Caco-2 (cell line): ENCODE results near the gene AP4B1. TPM values are rescaled to one million over a fixed set of nuclear protein-coding genes. Genes with fewer than 3 reads are reported as not detected.

Source experiments
- BruUV-seq: library from RNA; stranded (reverse); fragments of 400-500 nt; replicated peaks from 2 replicates; lab custom pipeline; 2021; lab: Mats Ljungman, UMichigan
- CTCF ChIA-PET: fragments of 300-600 bp; sonication (Branson Sonifier 250); formaldehyde crosslinking; loops from one replicate; lab custom pipeline; 2022; ENCODE audit warnings: antibody characterized with exemption; lab: Charles Lee
- POLR2A ChIA-PET: fragments of 300-600 bp; sonication (Branson Sonifier 250); formaldehyde crosslinking; loops from one replicate; lab custom pipeline; 2022; ENCODE audit warnings: antibody characterized with exemption; lab: Charles Lee
- DNase-seq, 2 experiments: peaks; one replicate each; pipeline versions ENCODE4 v3.0.0 to v3.0.0-alpha.2; 2020 to 2022
- H3K27me3 ChIP-seq: replicated peaks from 2 replicates; pipeline ENCODE4 v1.6.0; 2011; ENCODE audit warnings: low read length; ENCODE audit not compliant: control insufficient read depth, insufficient read depth
- H3K36me3 ChIP-seq: 2 replicates; pipeline ENCODE4 v1.5.1; 2011; ENCODE audit warnings: low read length; ENCODE audit not compliant: control insufficient read depth, insufficient read depth
- H3K4me1 ChIP-seq: fragments of 250-450 bp; sonication (Bioruptor Pico); 2 replicates; pipeline ENCODE4 v1.5.1; 2020; ENCODE audit warnings: mild to moderate bottlenecking
- H3K4me3 ChIP-seq: 2 replicates; pipeline ENCODE4 v1.5.1; 2011; ENCODE audit warnings: low read depth, mild to moderate bottlenecking, control low read depth, low read length
- H3K9me3 ChIP-seq: fragments of 250-450 bp; sonication (Bioruptor Pico); 2 replicates; pipeline ENCODE4 v1.5.1; 2020; ENCODE audit warnings: mild to moderate bottlenecking, moderate library complexity
- H3K27ac Mint-ChIP-seq: one replicate; pipeline ENCODE4 v1.8.0; 2022; ENCODE audit warnings: mixed read lengths; ENCODE audit not compliant: unreplicated experiment
- H3K27me3 Mint-ChIP-seq: one replicate; pipeline ENCODE4 v1.8.0; 2022; ENCODE audit warnings: mixed read lengths; ENCODE audit not compliant: insufficient read depth, unreplicated experiment
- H3K36me3 Mint-ChIP-seq: one replicate; pipeline ENCODE4 v1.8.0; 2022; ENCODE audit warnings: mild to moderate bottlenecking, mixed read lengths; ENCODE audit not compliant: insufficient read depth, unreplicated experiment
- H3K4me1 Mint-ChIP-seq: one replicate; pipeline ENCODE4 v1.8.0; 2022; ENCODE audit warnings: low read depth, mixed read lengths; ENCODE audit not compliant: unreplicated experiment
- H3K4me3 Mint-ChIP-seq: one replicate; pipeline ENCODE4 v1.8.0; 2022; ENCODE audit warnings: mild to moderate bottlenecking, moderate library complexity, mixed read lengths; ENCODE audit not compliant: unreplicated experiment
- H3K9me3 Mint-ChIP-seq: one replicate; pipeline ENCODE4 v1.8.0; 2022; ENCODE audit warnings: mixed read lengths; ENCODE audit not compliant: unreplicated experiment
- CTCF ChIP-seq, 2 experiments: fragments of 200-600 bp in 1 of 2; IDR thresholded peaks; 1 replicate in 1 of 2; 2 replicates in 1 of 2; pipeline versions ENCODE4 v1.5.1 to v1.8.0; 2011 to 2022; ENCODE audit warnings: antibody characterized with exemption in 1 of 2, control low read depth in 1 of 2, inconsistent platforms in 1 of 2, low read depth in 1 of 2, low read length in 1 of 2, mild to moderate bottlenecking in 1 of 2, moderate library complexity in 1 of 2; ENCODE audit not compliant: insufficient read depth in 1 of 2, severe bottlenecking in 1 of 2, unreplicated experiment in 1 of 2
- intact Hi-C: fragments of 100-400 bp; cut with micrococcal nuclease; formaldehyde crosslinking; loops from one replicate; pipeline ENCODE4 v1.10.0; 2022; ENCODE audit not compliant: unreplicated experiment
- total RNA-seq: library from RNA; stranded (reverse); gene quantifications from 2 replicates; pipeline ENCODE4 v1.2.3, GENCODE V29; 2022

The AP4B1 gene
- total RNA-seq, 1 experiment from 2014 or later, result 10.0 TPM

GRCh38 chr1:113905435-113905861, 849 bp upstream of the AP4B1 start:
- no peaks in the 10 kb centered on the region for H3K9me3 Mint-ChIP-seq
- intact Hi-C loops, result loop anchor here (1.0 kb wide), 3 partner anchors 24 to 93 kb away; partner anchors contain the start of genes HIPK1 and RSBN1

GRCh38 chr1:113904293-113904673, 316 bp downstream of the AP4B1 start:
- POLR2A ChIA-PET, result interaction anchor here (0.6 to 1.5 kb wide), 3 partner anchors 24 to 92 kb away, joined by 3 to 8 read pairs (median 5); partner anchors contain the start of genes HIPK1 and RSBN1
- CTCF ChIA-PET, result no interaction called here
- TSS peak; percentile 58 for BruUV-seq
- Mint-ChIP-seq H3K9me3 (no peaks in the 10 kb centered on the region), H3K27me3 (no peaks in the 10 kb centered on the region), H3K27ac (peak overlapping the region; percentile 96), H3K4me1 (no peaks in the 10 kb centered on the region), H3K4me3 (peak overlapping the region; percentile 99), H3K36me3 (no peaks in the 10 kb centered on the region)
- TF ChIP-seq CTCF (IDR thresholded peaks at IDR 0.05; ENCODE audit: insufficient read depth in 1 of 2, low read depth in 1 of 2, low read length in 1 of 2, severe bottlenecking in 1 of 2, unreplicated experiment in 1 of 2), result no peak
- intact Hi-C loops, result no loop called here
- peak overlapping the region; percentile 65 for H3K4me3 ChIP-seq
- peaks cover 7% of the 10 kb centered on the region for H3K4me1 ChIP-seq
- DNase-seq, result peak in 1 of 2 experiments; percentile 46
- H3K9me3 ChIP-seq, result no peaks in the 10 kb centered on the region
- no peaks in the 10 kb centered on the region for H3K27me3 ChIP-seq
- no peaks in the 10 kb centered on the region for H3K36me3 ChIP-seq

More at GRCh38 chr1:113905435-113905861, 849 bp upstream of the AP4B1 start:
- peak overlapping the region; percentile 96 for H3K27ac Mint-ChIP-seq
- Histone ChIP-seq H3K9me3 (no peaks in the 10 kb centered on the region), H3K27me3 (no peaks in the 10 kb centered on the region), H3K4me3 (peak overlapping the region; percentile 65), H3K4me1 (peaks cover 7% of the 10 kb centered on the region), H3K36me3 (no peaks in the 10 kb centered on the region)
- no peaks in the 10 kb centered on the region for H3K4me1 Mint-ChIP-seq
- peak overlapping the region; percentile 99 for H3K4me3 Mint-ChIP-seq
- no peaks in the 10 kb centered on the region for H3K27me3 Mint-ChIP-seq
- TSS peak; percentile 61 for BruUV-seq
- POLR2A ChIA-PET, result interaction anchor here (0.5 kb wide), 1 partner anchor 25 kb away, joined by 10 read pairs; no protein-coding TSS in a partner anchor
- H3K36me3 Mint-ChIP-seq, result no peaks in the 10 kb centered on the region
- TF ChIP-seq CTCF (IDR thresholded peaks at IDR 0.05; ENCODE audit: insufficient read depth in 1 of 2, low read depth in 1 of 2, low read length in 1 of 2, severe bottlenecking in 1 of 2, unreplicated experiment in 1 of 2), result no peak
- peak; percentile 49 to 63 for DNase-seq
- CTCF ChIA-PET, result interaction anchor here (1.8 kb wide), 1 partner anchor 23 kb away, joined by 12 read pairs; the partner anchor contains the start of gene HIPK1

DNA sequence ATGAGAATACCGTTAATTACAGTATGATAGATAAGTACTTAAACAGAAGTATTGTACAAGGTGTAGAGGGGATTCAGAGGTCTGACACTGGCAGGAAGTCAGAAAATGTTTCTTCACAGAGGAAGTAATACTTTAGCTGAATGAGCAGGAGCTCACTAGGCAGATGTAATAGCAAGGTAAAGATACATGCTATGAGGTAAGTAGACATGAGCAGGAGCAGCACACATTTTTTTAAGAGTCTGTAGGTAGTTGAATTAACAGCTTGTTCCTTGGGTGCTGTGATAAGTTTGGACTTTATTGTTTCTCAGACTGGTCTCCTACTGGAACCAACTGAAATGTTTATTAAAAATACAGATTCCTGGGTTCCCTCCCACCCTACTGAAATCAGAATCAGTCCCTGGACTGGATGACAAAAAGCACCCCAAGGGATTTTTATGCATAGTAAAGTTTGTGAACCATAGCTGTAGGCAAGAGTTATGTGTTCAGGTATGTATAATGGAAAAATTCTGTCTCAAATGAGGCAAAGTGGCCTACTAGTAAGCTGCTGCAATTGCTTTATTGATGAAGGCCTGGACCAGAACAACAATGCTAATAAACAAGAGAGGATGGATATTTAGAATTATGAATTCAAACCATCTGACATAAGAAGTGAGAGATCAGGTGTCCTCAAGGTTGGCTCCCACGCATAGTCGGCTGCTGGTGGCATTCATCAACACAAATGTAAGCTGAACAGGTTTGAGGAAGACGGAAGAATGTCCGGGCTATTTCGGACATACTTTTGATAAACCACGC, 902 bp downstream of the AP4B1 start:
- Histone ChIP-seq H3K4me3 (peak overlapping the region; percentile 65), H3K27me3 (no peaks in the 10 kb centered on the region), H3K9me3 (no peaks in the 10 kb centered on the region), H3K4me1 (peaks cover 7% of the 10 kb centered on the region), H3K36me3 (no peaks in the 10 kb centered on the region)
- Mint-ChIP-seq H3K27ac (peak overlapping the region; percentile 96), H3K27me3 (no peaks in the 10 kb centered on the region), H3K9me3 (no peaks in the 10 kb centered on the region), H3K4me3 (peak overlapping the region; percentile 99), H3K4me1 (no peaks in the 10 kb centered on the region), H3K36me3 (peaks cover 1% of the 10 kb centered on the region)
- ChIA-PET POLR2A (interaction anchor here (0.6 to 1.5 kb wide), 3 partner anchors 25 to 91 kb away, joined by 3 to 8 read pairs (median 5); partner anchors contain the start of genes HIPK1 and RSBN1), CTCF (no interaction called here)
- TF ChIP-seq CTCF (IDR thresholded peaks at IDR 0.05; ENCODE audit: insufficient read depth in 1 of 2, low read depth in 1 of 2, low read length in 1 of 2, severe bottlenecking in 1 of 2, unreplicated experiment in 1 of 2), result no peak
- intact Hi-C loops, result no loop called here
- no peak for DNase-seq
- no TSS peak for BruUV-seq
